Measurements from ENCODE around the gene HMCN2. TPM values are rescaled to one million over a fixed set of nuclear protein-coding genes. Genes with fewer than 3 reads are reported as not detected.

Gene HMCN2
- polyA plus RNA-seq, 1 of the 3 experiments (the other 2 are of a cell fraction) = 0.15 TPM

- Histone ChIP-seq H3K79me2 (ENCODE audit: insufficient read depth) (no peaks in the 10 kb centered on the region), H2AFZ (ENCODE audit: low read depth) (no peak overlapping the region), H3F3A (replicated peaks; ENCODE audit: insufficient read depth) (no peaks in the 10 kb centered on the region), H3K27ac (ENCODE audit: low read depth in 2 of 2, low read length in 1 of 2) (no peak overlapping the region), H3K9me3 (no peaks in the 10 kb centered on the region), H3K36me3 (replicated peaks in 1 of 2; ENCODE audit: control insufficient read depth in 1 of 2, insufficient read depth in 2 of 2, low read length in 1 of 2) (no peaks in the 10 kb centered on the region), H3K4me2 (no peak overlapping the region), H3K4me1 (ENCODE audit: control insufficient read depth in 1 of 2, insufficient read depth in 2 of 2, low read depth in 1 of 2, low read length in 1 of 2) (no peaks in the 10 kb centered on the region), H4K20me1 (ENCODE audit: insufficient read depth) (no peaks in the 10 kb centered on the region), H3K27me3 (ENCODE audit: insufficient read depth) (no peaks in the 10 kb centered on the region), H3K9me2 (no peaks in the 10 kb centered on the region), H3K4me3 (ENCODE audit: low read depth in 2 of 2, low read length in 1 of 2) (no peak overlapping the region), H3K9ac (no peak overlapping the region)
- POLR2A ChIA-PET = no interaction called here
- no peak for DNase-seq
- TF ChIP-seq ZBTB33 (IDR thresholded peaks at IDR 0.05; ENCODE audit: borderline replicate concordance, low read depth) = no peak
- no peak for TF ChIP-seq RCOR1 (IDR thresholded peaks at IDR 0.05; ENCODE audit: low read length)
- no peak for TF ChIP-seq RXRA (IDR thresholded peaks at IDR 0.05; ENCODE audit: borderline replicate concordance, low read depth)
- no peak for TF ChIP-seq SIN3A (IDR thresholded peaks at IDR 0.05; ENCODE audit: borderline replicate concordance, low read depth, low read length)
- no peak for TF ChIP-seq POLR2AphosphoS5 (IDR thresholded peaks at IDR 0.05; ENCODE audit: low read depth, low read length)
- TF ChIP-seq USF2 (IDR thresholded peaks at IDR 0.05; ENCODE audit: borderline replicate concordance, low read depth, low read length) = no peak
- no peak for TF ChIP-seq MXI1 (IDR thresholded peaks at IDR 0.05; ENCODE audit: low read depth, low read length)
- CTCF ChIA-PET = interaction anchor here (0.6 kb wide), 2 partner anchors 77 to 690 kb away, joined by 3 to 4 read pairs; no protein-coding TSS in a partner anchor
- WGBS (ENCODE audit: low lambda C conversion rate) = 73% methylated on average over 3 of the region's 8 CpGs
Observed at GRCh38 chr9:130348881-130349280, 83.3 kb downstream of the HMCN2 start.

- no peak for DNase-seq
- Histone ChIP-seq H3F3A (replicated peaks; ENCODE audit: insufficient read depth) (no peaks in the 10 kb centered on the region), H3K36me3 (replicated peaks in 1 of 2; ENCODE audit: control insufficient read depth in 1 of 2, insufficient read depth in 2 of 2, low read length in 1 of 2) (no peaks in the 10 kb centered on the region), H3K9ac (no peak overlapping the region), H3K4me2 (no peak overlapping the region), H3K4me3 (ENCODE audit: low read depth in 2 of 2, low read length in 1 of 2) (no peak overlapping the region), H3K9me3 (no peaks in the 10 kb centered on the region), H2AFZ (ENCODE audit: low read depth) (no peak overlapping the region), H3K9me2 (no peaks in the 10 kb centered on the region), H3K4me1 (ENCODE audit: control insufficient read depth in 1 of 2, insufficient read depth in 2 of 2, low read depth in 1 of 2, low read length in 1 of 2) (no peaks in the 10 kb centered on the region), H3K27me3 (ENCODE audit: insufficient read depth) (no peaks in the 10 kb centered on the region), H3K79me2 (ENCODE audit: insufficient read depth) (no peaks in the 10 kb centered on the region), H4K20me1 (ENCODE audit: insufficient read depth) (no peaks in the 10 kb centered on the region), H3K27ac (ENCODE audit: low read depth in 2 of 2, low read length in 1 of 2) (no peak overlapping the region)
- ChIA-PET POLR2A (no interaction called here), CTCF (interaction anchor here (0.6 kb wide), 2 partner anchors 78 to 691 kb away, joined by 3 to 4 read pairs; no protein-coding TSS in a partner anchor)
- 0% methylated on average over 1 of the region's 11 CpGs for WGBS (ENCODE audit: low lambda C conversion rate)
- no peak for TF ChIP-seq PBX3 (IDR thresholded peaks at IDR 0.05)
- TF ChIP-seq CTCF (IDR thresholded peaks at IDR 0.05) = no peak
- TF ChIP-seq SIN3A (IDR thresholded peaks at IDR 0.05; ENCODE audit: borderline replicate concordance, low read depth, low read length) = no peak
- TF ChIP-seq CHD2 (IDR thresholded peaks at IDR 0.05; ENCODE audit: low read length, partially characterized antibody) = no peak
- no peak for TF ChIP-seq GABPA (IDR thresholded peaks at IDR 0.05; ENCODE audit: low read depth)
- TF ChIP-seq RAD21 (IDR thresholded peaks at IDR 0.05; ENCODE audit: low read length) = no peak
- no peak for TF ChIP-seq FOXJ3 (CRISPR knock-in tag; IDR thresholded peaks at IDR 0.05)
- no peak for TF ChIP-seq EP300 (IDR thresholded peaks at IDR 0.05; ENCODE audit: borderline replicate concordance in 1 of 2, low read depth in 1 of 2, low read length in 1 of 2)
- no peak for TF ChIP-seq NFIC (IDR thresholded peaks at IDR 0.05; ENCODE audit: borderline replicate concordance)
- TF ChIP-seq TCF12 (IDR thresholded peaks at IDR 0.05) = no peak
- TF ChIP-seq NRF1 (IDR thresholded peaks at IDR 0.05; ENCODE audit: low read depth, low read length) = no peak
- no peak for TF ChIP-seq MAX (IDR thresholded peaks at IDR 0.05; ENCODE audit: low read depth)
- no peak for TF ChIP-seq USF1 (IDR thresholded peaks at IDR 0.05; ENCODE audit: borderline replicate concordance, low read depth)
- TF ChIP-seq ELF1 (IDR thresholded peaks at IDR 0.05) = no peak
- no peak for TF ChIP-seq USF2 (IDR thresholded peaks at IDR 0.05; ENCODE audit: borderline replicate concordance, low read depth, low read length)
- TF ChIP-seq JUND (IDR thresholded peaks at IDR 0.05) = no peak
- TF ChIP-seq TAF1 (IDR thresholded peaks at IDR 0.05; ENCODE audit: borderline replicate concordance, low read depth, low read length) = no peak
Observed at GRCh38 chr9:130349398-130349797, 83.8 kb downstream of the HMCN2 start.
